UCSD-AML1 (cell line): ENCODE measurements around the gene PRR5.
"Not testable (repeated sequence)": the region's sequence is repeated elsewhere in the genome, so short reads cannot be mapped to it uniquely, and the experiment has no call there.

Experiments
- DNase-seq: peaks from one replicate; lab custom pipeline; 2025; ENCODE audit not compliant: unreplicated experiment; lab: John Stamatoyannopoulos, UW

The PRR5 gene

GRCh38 chr22:44733426-44734106 lies 31.6 kb downstream of the PRR5 start:
- DNase-seq: no peak

DNA sequence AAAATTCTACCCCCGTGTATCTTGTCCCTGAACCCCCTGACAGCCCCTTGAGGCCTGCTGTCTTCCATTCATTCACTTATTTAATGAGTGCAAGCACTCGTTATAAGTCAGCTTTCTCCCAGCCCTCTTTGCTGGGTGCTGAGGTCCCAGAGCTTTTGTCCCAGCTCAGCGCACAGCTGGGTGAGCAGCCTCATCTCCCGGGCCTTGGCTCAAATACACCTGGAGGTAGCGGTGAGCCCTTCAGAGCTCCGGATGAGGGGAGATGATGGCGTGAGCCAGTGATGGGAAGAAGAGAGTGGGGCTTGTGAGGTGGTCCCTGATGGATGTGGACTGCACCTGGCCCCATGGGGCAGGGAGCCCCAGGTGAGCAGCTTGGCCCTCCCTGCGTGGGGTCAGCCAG lies 32.3 kb downstream of the PRR5 start:
- DNase-seq: no peak

GRCh38 chr22:44734801-44735517 lies 33.0 kb downstream of the PRR5 start:
- no peak for DNase-seq

DNA sequence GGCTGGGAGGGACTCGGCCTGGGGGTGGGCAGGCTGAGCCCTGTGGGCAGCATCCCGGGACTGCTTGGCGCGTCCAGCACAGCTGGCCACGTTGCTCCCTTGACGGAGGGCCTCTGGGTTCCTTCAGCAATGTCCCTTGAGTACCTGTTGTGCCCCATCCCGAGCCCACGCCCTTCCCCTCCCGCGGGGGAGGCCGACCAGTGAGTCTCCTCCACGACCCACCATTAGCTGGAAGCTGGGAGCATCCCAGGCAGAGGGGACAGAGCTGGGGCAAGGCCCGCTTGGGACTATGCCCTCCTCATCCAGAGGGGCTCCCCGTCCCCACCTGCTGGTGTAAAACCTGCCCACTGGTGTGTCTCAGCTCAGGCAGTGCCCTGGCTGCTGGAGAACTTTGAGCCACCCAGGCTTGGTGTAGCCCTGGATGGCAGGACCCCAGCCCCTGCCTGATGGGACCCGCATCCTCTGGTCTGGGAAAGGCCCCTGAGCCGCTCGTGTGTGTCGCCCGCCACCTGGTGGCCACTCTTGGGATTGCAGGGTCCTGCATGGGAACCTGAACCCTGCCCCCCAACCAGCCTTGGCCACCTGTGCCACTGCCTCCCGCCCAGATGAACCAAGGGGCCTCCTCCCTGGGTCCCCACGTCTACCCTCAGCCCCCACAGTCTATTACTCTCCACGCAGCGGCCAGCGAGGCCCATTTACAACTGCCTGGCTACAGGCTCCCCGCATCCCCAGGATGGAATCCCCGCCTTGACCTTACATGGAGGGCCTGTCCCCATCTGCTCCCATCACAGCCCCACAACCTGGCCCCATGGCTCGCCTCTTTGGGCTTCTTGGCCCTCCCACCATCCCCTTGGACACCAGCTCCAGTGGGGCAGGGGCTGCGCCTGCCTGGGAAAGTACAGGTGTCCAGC lies 33.8 kb downstream of the PRR5 start:
- peak; percentile 66 for DNase-seq

GRCh38 chr22:44736581-44737405 lies 34.8 kb downstream of the PRR5 start:
- DNase-seq: no peak

DNA sequence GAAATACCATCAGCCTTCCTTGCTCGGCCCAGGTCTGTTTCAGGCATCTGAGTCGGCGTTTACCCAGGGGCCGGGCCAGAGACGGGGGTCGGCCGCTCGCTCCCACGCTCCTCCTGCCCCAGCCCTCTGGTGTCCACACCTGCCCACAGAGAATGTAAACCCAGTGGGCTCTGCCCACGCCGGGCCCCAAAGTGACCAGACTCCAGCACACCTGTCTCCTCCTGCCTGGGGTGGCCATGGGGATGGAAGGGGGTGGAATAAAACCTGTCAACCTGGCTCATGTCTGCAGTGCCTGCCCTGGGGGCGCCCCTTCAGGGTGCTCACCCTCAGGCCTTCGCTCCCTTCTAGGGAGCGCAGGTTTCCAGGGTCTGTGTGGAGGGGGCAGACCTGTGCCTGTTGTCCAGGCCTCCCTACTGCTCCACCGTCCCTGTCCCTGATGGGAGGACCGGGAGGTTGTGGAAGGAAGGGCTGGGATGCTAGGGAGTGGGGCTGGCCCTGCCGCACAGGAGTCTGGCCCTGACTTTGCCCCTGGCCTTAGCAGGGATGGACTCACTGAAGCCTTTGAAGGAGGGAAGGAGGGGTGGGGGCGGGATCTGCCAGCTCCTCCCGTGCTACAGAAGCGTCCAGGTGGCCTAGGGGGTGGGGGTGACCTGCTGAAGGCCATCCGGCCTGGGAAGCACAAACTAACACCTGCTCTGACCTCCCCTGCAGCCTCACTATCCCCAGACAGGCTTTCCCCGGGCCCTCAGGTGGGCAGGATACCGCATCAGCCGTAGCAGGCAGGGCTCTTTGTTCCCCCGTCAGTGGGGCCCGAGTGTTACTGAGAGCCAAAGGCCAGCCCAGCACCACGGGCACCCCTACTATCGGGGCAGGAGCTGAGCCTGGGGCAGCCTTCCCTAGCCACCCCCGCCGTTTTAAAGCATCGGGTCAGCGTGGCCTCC lies 35.7 kb downstream of the PRR5 start:
- DNase-seq: no peak

DNA sequence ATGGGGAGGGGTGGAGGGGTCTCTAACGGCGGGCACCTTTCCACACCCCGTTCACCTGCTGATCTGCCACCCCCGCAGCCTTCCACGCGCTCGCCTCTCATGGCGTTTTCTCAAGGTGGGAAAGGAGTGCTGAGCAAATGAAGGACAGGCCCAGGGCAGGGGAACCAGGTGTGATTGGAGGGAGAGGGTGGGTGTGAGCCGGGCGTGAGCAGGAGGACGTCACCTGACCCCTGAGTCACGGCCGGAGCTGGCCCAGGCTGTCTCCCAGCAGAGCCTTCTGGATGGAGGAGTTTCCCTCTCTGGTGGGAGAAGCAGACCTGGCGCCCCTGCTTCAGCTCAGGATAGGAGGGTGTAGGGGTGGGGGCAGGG lies 36.3 kb downstream of the PRR5 start:
- no peak for DNase-seq

GRCh38 chr22:44739024-44739423 lies 37.0 kb downstream of the PRR5 start:
- no peak for DNase-seq

GRCh38 chr22:44739666-44740065 lies 37.7 kb downstream of the PRR5 start:
- DNase-seq: not testable (repeated sequence)

GRCh38 chr22:44740307-44740706 lies 38.3 kb downstream of the PRR5 start:
- no peak for DNase-seq

DNA sequence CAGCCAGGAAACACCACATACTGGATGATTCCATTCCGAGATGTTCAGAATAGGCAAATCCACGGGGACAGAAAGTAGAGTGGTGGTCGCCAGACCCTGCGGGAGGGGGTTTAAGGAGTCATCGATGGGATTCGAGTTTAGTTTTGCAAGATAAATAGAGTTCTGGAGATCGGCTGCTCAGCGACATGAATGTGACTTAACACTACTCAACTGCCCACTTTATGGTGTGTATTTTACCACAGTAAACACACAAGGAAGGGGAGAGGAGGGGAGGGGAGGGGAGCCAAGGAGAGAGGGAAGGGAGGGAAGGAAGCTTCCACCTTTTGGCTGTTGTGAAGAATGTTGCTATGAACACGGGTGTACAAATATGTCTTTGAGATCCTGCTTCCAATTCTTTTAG lies 39.9 kb downstream of the PRR5 start:
- no peak for DNase-seq

GRCh38 chr22:44743247-44743646 lies 41.2 kb downstream of the PRR5 start:
- no peak for DNase-seq

GRCh38 chr22:44743804-44744211 lies 41.8 kb downstream of the PRR5 start:
- no peak for DNase-seq

DNA sequence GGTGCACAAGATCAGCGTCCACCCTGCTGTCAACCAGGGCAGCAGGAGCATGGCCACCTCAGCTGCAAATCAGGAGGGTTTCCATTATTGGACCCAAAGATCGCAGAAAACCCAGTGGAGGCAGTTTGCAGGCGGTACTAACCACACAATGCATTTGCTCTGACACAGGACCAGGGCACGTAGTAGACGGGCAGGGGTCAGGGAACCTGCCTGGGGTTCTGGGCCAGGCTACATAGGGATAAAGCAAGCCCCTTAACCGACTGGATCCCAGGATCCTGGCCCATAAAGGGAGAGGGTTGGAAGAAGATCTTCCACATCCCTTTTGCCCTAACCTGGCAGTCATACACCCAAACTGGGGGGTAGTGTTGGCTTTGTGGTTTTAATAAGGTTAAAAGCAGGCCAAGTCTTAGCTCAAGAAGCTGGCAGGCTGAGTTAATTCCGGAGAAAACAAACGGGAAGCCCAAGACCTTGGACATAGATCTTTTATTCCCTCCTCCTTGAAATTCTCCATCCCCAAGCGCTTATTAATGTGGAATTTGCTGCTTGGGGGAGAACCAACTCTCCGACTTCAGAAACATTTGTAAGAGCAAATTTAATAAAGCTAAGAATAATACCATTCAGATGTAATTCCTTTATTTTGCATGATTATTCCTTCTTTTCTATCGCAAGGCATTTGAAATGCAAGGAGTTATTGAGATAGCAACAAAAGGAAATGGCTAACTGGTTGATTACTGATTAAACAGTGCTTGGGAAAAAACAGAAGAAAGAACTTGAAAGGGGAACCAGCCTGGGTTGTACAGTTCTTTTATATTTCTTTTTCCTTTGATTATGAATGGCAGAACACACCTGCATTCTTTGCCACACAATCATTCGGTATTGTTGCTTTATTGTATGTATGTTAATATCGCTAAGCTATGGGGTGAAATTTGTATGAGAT lies 44.1 kb downstream of the PRR5 start:
- DNase-seq: no peak

- DNase-seq: not testable (repeated sequence)
Observed at GRCh38 chr22:44747784-44748127, 45.8 kb downstream of the PRR5 start.

GRCh38 chr22:44748524-44748923 lies 46.5 kb downstream of the PRR5 start:
- no peak for DNase-seq

DNA sequence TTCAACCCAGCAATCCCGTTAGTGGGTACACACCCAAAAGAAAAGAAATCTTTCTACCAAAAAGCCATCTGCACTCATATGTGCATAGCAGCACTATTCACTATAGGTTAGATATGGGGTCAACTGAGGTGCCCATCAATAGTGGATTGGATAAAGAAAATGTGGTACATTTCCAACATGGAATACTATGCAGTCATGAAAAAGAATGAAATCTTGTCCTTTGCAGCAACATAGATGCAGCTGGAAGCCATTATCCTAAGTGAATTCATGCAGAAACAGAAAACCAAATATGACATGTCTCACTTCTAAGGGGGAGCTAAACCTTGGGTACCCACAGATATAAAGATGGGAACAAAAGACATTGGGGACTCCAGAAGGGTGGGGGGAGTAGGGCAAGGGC lies 48.5 kb downstream of the PRR5 start:
- no peak for DNase-seq

GRCh38 chr22:44752285-44753188 lies 50.5 kb downstream of the PRR5 start, which contains the start of gene ARHGAP8:
ARHGAP8 (plus strand) TSS chr22:44752575; CDS start chr22:44786528, 33,953 bp downstream.
- no peak for DNase-seq
